ENCODE data around the gene LTBP1. TPM values are rescaled to one million over a fixed set of nuclear protein-coding genes. Genes with fewer than 3 reads are reported as not detected.
A peak's percentile ranks its signal among the peaks of the same experiment; 100 is the strongest.

The LTBP1 gene
- total RNA-seq, 2 experiments from 2014 or later, result 0.37 to 0.50 TPM

DNA sequence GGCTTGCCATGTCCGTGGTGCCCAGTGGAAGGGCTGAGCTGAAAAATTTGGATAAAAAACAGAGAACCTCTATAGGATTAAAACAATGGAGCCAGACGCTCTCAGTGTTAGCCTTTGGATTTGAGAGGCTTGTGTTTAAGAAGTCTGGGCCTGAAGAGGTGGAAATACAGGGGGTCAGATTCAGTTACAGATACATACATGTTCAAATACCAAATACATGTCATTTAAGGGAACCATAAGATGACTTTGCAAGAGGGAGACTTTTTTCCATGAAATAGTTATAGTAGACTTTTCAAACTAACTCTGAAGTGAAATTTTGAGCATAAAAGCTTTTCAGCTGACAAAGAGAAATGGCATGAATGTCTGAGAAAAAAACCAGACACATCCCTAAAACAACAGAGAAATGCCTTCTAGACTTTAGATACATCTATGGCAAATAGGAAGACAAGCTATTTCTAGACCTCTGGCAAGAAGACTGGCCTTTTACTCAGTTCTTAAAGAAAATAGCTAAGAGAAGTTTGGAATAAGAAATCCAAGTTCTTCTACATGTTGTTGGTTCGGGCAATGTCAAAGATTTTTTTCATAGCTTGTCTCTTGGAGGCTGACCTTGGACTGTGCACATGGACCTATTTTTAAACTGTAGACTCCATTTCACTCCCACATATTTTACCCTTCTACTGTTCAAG lies 112.9 kb downstream of the LTBP1 start:
- no peaks in the 10 kb centered on the region for H3K36me3 Mint-ChIP-seq

DNA sequence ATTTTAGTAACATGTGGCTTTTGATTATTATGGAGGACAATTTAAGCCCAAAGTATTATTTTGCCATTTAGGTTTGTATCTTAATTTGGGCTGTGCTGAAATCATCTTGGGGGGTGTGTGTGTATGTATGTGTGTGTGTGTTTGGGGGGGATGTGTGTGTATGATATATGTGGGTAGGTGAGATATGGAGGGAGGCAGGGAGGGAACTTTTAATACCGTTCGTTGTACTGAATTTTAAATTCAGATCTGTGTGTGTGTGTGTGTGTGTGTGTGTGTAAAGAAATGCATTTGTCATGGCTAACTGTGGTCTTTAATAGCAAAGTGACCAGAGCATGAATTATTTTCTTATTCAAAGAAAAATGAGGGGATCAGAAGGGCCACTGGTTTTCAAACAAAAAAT lies 113.7 kb downstream of the LTBP1 start:
- ATAC-seq (no peak), DNase-seq (no peak)
- no peak overlapping the region for H3K4me3 Mint-ChIP-seq
- H3K27me3 Mint-ChIP-seq, result peaks cover 37% of the 10 kb centered on the region
- no peaks in the 10 kb centered on the region for H3K4me1 Mint-ChIP-seq
- CTCF ChIA-PET, result interaction anchor here (0.7 kb wide), 1 partner anchor 210 kb away, joined by 3 read pairs; no protein-coding TSS in a partner anchor
- H3K9me3 Mint-ChIP-seq (ENCODE audit: low read depth), result peaks cover 2% of the 10 kb centered on the region
- H3K27ac Mint-ChIP-seq, result no peak overlapping the region
- H3K36me3 Mint-ChIP-seq, result no peaks in the 10 kb centered on the region

More for the DNA sequence above, 112.9 kb downstream of the LTBP1 start:
- DNase-seq, result no peak
- no peak for ATAC-seq
- Mint-ChIP-seq H3K27me3 (peaks cover 34% of the 10 kb centered on the region), H3K4me3 (no peak overlapping the region), H3K4me1 (no peaks in the 10 kb centered on the region), H3K27ac (no peak overlapping the region), H3K9me3 (ENCODE audit: low read depth) (peaks cover 2% of the 10 kb centered on the region)
- CTCF ChIA-PET, result no interaction called here

DNA sequence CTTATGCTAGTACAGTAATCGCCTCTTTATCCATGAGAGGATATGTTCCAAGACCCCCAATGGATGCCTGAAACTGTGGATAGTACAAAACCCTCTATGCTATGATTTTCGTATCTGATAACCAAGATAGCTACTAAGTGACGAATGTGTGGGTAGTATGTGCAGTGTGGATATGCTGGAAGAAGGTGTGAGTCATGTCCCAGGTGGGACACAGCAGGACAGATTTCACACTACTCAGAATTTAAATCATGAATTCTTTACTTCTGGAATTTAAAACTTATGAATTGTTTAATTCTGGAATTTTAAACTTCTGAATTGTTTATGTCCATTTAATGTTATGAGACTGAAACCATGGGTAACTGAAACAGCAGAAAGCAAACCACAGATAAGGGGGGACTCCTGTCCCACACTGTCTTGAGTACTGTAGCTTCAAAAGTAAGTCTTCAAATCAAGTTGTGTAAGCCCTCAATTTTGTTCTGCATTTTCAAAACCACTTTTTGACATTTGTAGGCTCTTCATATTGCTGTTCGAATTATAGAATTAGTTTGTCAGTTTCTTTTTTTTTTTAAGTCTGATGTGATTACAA lies 116.0 kb downstream of the LTBP1 start:
- Mint-ChIP-seq H3K36me3 (no peaks in the 10 kb centered on the region), H3K27ac (no peak overlapping the region), H3K4me3 (no peak overlapping the region), H3K9me3 (ENCODE audit: low read depth) (no peaks in the 10 kb centered on the region), H3K4me1 (no peaks in the 10 kb centered on the region), H3K27me3 (peaks cover 40% of the 10 kb centered on the region)
- CTCF ChIA-PET, result no interaction called here
- no peak for DNase-seq
- no peak for ATAC-seq

DNA sequence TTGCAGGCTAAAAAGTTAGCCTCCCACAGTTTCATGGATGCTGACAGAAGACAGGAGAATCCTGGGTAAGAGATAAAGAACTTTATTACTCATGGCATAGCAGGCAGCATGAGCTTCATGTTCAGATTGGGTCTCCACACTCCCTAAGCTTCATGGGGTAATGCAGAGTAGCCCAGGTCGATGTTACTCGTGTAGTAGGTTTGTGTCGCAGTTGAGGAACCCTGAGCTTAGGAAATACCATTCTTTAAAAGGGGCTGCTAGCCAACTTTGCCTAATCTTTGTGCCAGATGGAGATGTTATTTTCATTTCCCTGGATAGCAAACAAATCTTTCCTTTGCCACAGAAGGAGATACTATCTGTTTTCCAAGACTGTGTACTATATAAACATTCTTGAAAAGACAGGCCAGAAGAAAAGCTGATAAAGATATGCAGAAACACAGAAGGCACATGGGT lies 117.6 kb downstream of the LTBP1 start:
- no peak for ATAC-seq
- H3K27ac Mint-ChIP-seq, result no peak overlapping the region
- no peak overlapping the region for H3K4me3 Mint-ChIP-seq

DNA sequence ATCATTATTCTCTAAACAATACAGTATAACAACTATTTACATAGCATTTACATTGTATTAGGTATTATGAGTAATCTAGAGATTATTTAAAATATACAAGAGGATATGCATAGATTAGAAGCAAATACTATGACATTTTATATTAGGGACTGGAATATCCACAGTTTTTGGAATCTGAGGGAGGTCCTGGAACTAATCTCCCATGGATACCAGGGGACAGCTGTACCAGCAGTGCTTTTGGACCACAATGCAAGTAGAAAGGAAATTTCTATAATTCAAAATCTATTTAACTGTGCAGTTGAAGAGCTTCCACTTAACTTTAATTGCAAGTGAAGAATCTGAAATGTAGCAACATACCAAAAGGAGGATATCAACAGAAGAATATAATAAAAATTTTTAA lies 120.8 kb downstream of the LTBP1 start:
- DNase-seq (no peak), ATAC-seq (no peak)
- CTCF ChIA-PET, result no interaction called here
- Mint-ChIP-seq H3K9me3 (ENCODE audit: low read depth) (no peaks in the 10 kb centered on the region), H3K36me3 (no peaks in the 10 kb centered on the region), H3K4me1 (peaks cover 11% of the 10 kb centered on the region), H3K27ac (no peak overlapping the region), H3K4me3 (no peak overlapping the region), H3K27me3 (peaks cover 18% of the 10 kb centered on the region)

More for the DNA sequence above, 117.6 kb downstream of the LTBP1 start:
- CTCF ChIA-PET, result no interaction called here
- no peak for DNase-seq
- Mint-ChIP-seq H3K27me3 (peaks cover 38% of the 10 kb centered on the region), H3K36me3 (no peaks in the 10 kb centered on the region), H3K4me1 (peaks cover 2% of the 10 kb centered on the region), H3K9me3 (ENCODE audit: low read depth) (no peaks in the 10 kb centered on the region)

DNA sequence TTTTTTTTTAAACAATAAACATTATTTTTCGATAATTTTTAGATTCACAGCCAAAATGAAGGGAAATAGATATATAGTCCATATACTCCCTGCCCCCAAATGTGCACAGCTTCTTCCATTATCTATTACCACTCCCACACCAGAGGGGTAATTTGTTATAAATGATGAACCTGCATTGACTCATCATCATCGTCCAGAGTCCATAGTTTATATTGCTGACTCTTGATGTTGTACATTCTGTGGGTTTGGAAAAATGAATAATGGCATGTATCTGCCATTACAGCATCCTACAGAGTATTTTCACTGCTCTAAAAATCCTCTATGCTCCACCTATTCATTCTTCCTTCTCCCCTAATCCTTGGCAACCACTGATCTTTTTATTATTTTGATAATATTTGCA lies 121.5 kb downstream of the LTBP1 start:
- Mint-ChIP-seq H3K36me3 (no peaks in the 10 kb centered on the region), H3K4me1 (peaks cover 11% of the 10 kb centered on the region), H3K27me3 (peaks cover 16% of the 10 kb centered on the region), H3K9me3 (ENCODE audit: low read depth) (no peaks in the 10 kb centered on the region), H3K4me3 (no peak overlapping the region), H3K27ac (no peak overlapping the region)
- ATAC-seq, result no peak
- DNase-seq, result no peak
- CTCF ChIA-PET, result no interaction called here

DNA sequence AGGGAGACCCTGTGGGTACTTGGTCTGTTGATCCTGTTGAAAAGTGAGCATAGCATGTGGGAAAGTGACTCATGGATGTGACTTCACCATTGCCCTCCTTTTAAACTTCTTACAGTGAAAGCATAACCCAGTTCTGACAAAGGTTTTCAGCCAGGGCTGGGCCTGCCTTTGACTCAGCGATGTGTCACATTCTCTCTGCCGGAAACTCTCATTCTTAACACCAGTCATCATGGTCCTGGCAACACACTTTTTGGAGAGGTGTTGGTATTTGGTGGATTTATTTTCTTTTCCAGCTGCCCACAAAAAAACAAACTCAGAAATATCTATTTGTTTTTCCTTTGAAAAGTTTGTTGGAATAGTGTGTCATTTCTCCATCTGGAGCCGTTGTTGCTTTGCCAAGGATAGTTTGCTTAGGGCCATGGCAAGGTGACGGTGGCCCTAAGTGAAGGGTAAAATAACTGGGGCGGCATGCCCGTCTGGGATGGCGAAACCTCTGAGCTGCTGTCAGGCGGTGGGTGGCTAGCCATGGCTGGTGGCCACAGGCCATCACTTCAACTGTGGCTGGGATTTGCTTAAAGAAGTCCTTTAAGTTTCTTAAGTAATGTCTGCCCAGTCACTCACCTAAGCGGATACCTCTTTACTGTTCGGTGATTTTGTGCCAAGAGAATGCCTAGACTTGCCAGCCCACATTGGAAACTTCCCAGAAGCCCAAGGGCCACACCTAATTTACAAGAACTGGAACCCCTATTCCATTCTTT lies 123.3 kb downstream of the LTBP1 start:
- H3K27ac Mint-ChIP-seq, result no peak overlapping the region

DNA sequence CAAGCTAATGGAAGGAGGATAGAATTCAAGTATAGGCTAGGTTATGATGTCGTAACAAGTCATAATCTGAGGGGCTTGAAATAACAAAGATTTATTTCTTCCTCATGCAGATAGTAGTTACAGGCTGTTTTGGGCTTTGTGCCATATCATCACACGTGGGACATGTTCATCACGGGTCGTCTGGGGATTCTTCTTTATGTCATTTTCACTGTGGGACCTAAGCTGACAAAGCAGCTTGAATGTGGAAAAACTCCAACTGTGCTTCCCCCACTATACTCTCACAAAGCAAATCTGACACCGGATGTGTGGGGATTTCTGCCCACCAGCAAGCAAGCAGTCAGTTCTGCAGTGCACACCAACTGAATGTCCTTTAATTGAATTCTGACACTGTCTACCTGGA lies 124.8 kb downstream of the LTBP1 start:
- no peak overlapping the region for H3K4me3 Mint-ChIP-seq
- peaks cover 10% of the 10 kb centered on the region for H3K27me3 Mint-ChIP-seq

More for the DNA sequence above, 123.3 kb downstream of the LTBP1 start:
- no peaks in the 10 kb centered on the region for H3K36me3 Mint-ChIP-seq
- H3K9me3 Mint-ChIP-seq (ENCODE audit: low read depth), result no peaks in the 10 kb centered on the region
- ATAC-seq (peak; percentile 74), DNase-seq (peak; percentile 53)
- H3K4me3 Mint-ChIP-seq, result no peak overlapping the region
- H3K27me3 Mint-ChIP-seq, result peaks cover 9% of the 10 kb centered on the region
- peaks cover 11% of the 10 kb centered on the region for H3K4me1 Mint-ChIP-seq
- CTCF ChIA-PET, result no interaction called here

DNA sequence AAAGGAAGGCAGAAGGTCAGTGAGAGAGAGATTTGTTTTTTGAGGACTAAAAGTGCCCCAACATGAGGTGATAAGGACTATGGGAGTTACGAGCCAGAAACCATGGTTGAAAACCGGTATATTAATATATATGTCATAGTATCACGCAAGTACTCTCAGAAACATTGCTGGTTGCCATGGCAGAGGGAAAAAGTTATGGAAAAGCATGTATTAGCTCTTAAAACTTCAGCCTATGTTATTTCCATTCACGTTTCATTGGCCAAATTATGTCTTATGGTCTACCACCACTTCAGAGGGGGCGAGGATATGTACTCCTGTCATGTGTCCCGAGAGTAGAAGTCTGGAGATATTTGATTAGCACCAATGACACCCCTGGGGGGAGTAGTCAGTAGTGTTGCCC lies 125.9 kb downstream of the LTBP1 start:
- Mint-ChIP-seq H3K9me3 (ENCODE audit: low read depth) (no peaks in the 10 kb centered on the region), H3K27ac (no peak overlapping the region), H3K27me3 (peaks cover 13% of the 10 kb centered on the region), H3K4me3 (no peak overlapping the region), H3K36me3 (no peaks in the 10 kb centered on the region), H3K4me1 (peaks cover 11% of the 10 kb centered on the region)
- CTCF ChIA-PET, result no interaction called here
- ATAC-seq, result no peak
- no peak for DNase-seq

More for the DNA sequence above, 124.8 kb downstream of the LTBP1 start:
- no peak for DNase-seq
- Mint-ChIP-seq H3K36me3 (no peaks in the 10 kb centered on the region), H3K4me1 (peaks cover 11% of the 10 kb centered on the region), H3K27ac (no peak overlapping the region), H3K9me3 (ENCODE audit: low read depth) (no peaks in the 10 kb centered on the region)
- ATAC-seq, result no peak
- CTCF ChIA-PET, result no interaction called here

DNA sequence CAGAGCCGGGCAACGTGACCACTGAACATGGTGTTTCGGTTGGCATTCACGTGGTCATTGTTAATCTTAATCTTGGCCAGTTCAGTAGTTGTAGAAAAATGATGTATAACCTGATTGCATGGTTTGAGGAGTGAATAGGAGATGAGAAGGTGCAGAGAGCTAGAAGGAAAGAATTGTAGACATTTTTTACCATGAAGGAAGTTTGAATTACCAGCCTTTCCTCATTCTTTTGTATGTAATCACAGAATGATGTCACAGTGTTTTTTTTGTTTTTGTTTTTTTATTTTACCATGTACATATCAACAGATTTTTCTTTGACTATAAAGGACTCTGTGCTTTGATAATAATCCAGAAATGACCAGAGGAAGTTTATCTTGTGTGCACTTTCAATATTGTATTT lies 126.3 kb downstream of the LTBP1 start:
- Mint-ChIP-seq H3K27ac (no peak overlapping the region), H3K27me3 (peaks cover 13% of the 10 kb centered on the region), H3K9me3 (ENCODE audit: low read depth) (no peaks in the 10 kb centered on the region), H3K4me1 (peaks cover 14% of the 10 kb centered on the region), H3K36me3 (no peaks in the 10 kb centered on the region), H3K4me3 (no peak overlapping the region)
- DNase-seq (no peak), ATAC-seq (no peak)
- CTCF ChIA-PET, result no interaction called here

DNA sequence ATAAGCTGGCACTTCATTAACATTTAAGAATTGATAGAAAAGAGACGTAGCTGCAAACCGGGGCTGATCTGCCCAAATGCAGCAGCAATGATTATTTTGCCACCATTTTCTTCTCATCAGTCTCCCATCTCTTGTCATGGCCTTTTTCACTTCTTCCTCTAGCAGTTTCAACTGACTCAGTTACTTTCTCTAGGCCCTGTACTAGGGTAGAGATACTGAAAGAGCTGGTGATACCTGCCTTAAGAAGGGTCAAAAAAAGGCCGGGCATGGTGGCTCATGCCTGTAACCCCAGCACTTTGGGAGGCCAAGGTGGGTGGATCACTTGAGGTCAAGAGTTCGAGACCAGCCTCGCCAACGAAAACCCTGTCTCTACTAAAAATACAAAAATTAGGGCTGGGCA lies 127.4 kb downstream of the LTBP1 start:
- peaks cover 14% of the 10 kb centered on the region for H3K4me1 Mint-ChIP-seq
- no peak overlapping the region for H3K27ac Mint-ChIP-seq
- no peak for DNase-seq
- CTCF ChIA-PET, result no interaction called here
- H3K27me3 Mint-ChIP-seq, result peaks cover 8% of the 10 kb centered on the region
- no peak for ATAC-seq
- H3K9me3 Mint-ChIP-seq (ENCODE audit: low read depth), result no peaks in the 10 kb centered on the region
- no peaks in the 10 kb centered on the region for H3K36me3 Mint-ChIP-seq
- H3K4me3 Mint-ChIP-seq, result no peak overlapping the region

DNA sequence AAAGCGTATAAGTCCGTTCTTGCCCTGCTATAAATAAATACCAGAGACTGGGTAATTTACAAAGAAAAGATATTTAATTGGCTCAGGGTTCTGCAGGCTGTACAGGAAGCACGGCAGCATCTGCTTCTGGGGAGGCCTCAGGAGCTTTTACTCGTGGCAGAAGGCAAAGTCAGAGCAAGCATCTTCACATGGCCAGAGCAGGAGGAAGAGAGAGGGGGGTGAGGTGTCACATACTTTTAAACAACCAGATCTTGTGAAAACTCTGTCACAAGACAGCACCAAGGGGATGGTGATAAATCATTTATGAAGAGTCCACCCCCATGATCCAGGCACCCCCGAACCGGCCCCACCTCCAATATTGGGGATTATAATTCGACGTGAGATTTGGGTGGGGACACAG lies 130.6 kb downstream of the LTBP1 start:
- Mint-ChIP-seq H3K9me3 (ENCODE audit: low read depth) (no peaks in the 10 kb centered on the region), H3K27ac (no peak overlapping the region), H3K36me3 (no peaks in the 10 kb centered on the region), H3K4me3 (no peak overlapping the region), H3K27me3 (peaks cover 17% of the 10 kb centered on the region), H3K4me1 (peaks cover 3% of the 10 kb centered on the region)
- ATAC-seq, result no peak
- CTCF ChIA-PET, result no interaction called here
- DNase-seq, result no peak

DNA sequence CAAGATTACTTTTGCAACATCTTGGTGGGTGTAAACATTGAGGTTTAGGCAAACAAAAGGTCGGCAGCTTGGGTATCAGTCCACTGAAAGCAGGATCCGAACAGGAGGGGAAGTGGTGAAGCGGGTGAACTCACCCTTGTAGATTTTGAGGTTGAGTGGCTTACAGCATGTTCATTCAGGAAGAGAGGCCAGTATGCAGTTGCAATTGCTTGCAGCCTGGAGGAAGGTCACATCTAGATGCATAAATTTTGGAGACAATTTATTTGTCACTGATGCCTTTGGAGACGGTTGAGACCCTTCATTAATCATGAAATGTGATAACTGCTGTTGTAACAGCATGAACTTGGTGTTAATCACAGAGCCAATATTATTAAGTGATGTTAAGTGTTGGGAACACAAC lies 131.1 kb downstream of the LTBP1 start:
- DNase-seq, result no peak
- CTCF ChIA-PET, result no interaction called here
- Mint-ChIP-seq H3K36me3 (no peaks in the 10 kb centered on the region), H3K4me3 (no peak overlapping the region), H3K27me3 (peaks cover 17% of the 10 kb centered on the region), H3K9me3 (ENCODE audit: low read depth) (no peaks in the 10 kb centered on the region), H3K27ac (no peak overlapping the region), H3K4me1 (peaks cover 3% of the 10 kb centered on the region)
- ATAC-seq, result no peak

DNA sequence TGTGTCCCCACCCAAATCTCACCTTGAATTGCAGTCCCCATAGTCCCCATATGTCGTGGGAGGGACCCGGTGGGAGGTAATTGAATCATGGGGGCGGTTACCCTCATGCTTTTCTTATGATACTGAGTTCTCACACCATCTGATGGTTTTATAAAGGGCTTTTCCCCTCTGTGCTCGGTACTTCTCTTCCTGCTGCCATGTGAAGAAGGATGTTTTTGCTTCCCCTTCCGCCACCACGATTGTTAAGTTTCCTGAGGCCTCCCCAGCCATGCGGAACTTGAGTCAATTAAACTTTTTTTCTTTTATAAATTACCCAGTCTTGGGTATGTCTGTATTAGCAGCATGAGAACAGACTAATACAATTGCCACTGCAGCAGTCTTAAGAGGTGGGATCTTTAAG lies 134.9 kb downstream of the LTBP1 start:
- no peak overlapping the region for H3K27ac Mint-ChIP-seq
- no peaks in the 10 kb centered on the region for H3K36me3 Mint-ChIP-seq
- no peaks in the 10 kb centered on the region for H3K9me3 Mint-ChIP-seq (ENCODE audit: low read depth)
- H3K27me3 Mint-ChIP-seq, result peaks cover 16% of the 10 kb centered on the region
- peaks cover 3% of the 10 kb centered on the region for H3K4me1 Mint-ChIP-seq
- CTCF ChIA-PET, result no interaction called here
- no peak for DNase-seq
- H3K4me3 Mint-ChIP-seq, result no peak overlapping the region
- ATAC-seq, result no peak
